Measurements from ENCODE around the gene WWOX.

Gene WWOX

GRCh38 chr16:78235168-78235800, 135.8 kb downstream of the WWOX start:
- peak; percentile 83 for DNase-seq

- no peak for DNase-seq
These were observed 136.4 kb downstream of the WWOX start for GRCh38 chr16:78235876-78236275.

- DNase-seq: no peak
These were observed 138.4 kb downstream of the WWOX start for GRCh38 chr16:78237841-78238240.

DNA sequence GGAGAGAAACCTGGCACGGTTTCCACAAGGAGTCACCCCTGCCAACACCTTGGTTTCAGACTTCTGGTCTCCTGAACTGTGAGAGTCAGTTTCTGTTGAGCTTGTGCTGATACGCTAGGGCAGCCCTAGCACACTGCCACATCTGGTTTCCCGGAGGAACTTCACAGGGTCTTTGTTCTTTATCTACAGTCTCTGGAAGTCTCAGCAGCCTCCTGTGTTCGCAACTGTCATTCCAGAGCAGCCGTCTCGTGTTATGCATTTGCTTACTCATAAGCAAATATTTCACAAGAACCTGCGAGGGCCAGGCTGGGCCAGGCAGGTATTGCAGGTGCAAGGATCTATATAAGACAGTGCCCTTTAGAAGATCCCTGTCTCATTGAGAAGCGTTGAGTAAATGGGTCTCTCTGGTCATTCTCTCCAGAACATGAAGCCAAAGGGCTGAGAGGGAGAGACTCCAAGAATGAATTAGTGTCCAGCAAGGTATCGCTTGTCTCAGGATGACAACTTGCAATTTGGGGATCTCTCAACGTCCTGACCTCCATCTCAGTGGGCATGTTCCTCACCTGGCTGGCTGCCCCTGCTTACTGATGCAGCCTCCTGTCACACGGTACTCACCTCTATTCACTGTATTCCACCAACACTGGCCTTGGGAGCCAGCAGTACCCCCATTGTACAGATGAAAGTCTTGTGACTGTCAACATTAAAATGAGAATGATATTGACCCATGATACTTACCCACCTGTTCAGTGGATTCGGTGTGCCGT, 141.2 kb downstream of the WWOX start:
- DNase-seq: no peak

GRCh38 chr16:78242239-78242630, 142.8 kb downstream of the WWOX start:
- no peak for DNase-seq

DNA sequence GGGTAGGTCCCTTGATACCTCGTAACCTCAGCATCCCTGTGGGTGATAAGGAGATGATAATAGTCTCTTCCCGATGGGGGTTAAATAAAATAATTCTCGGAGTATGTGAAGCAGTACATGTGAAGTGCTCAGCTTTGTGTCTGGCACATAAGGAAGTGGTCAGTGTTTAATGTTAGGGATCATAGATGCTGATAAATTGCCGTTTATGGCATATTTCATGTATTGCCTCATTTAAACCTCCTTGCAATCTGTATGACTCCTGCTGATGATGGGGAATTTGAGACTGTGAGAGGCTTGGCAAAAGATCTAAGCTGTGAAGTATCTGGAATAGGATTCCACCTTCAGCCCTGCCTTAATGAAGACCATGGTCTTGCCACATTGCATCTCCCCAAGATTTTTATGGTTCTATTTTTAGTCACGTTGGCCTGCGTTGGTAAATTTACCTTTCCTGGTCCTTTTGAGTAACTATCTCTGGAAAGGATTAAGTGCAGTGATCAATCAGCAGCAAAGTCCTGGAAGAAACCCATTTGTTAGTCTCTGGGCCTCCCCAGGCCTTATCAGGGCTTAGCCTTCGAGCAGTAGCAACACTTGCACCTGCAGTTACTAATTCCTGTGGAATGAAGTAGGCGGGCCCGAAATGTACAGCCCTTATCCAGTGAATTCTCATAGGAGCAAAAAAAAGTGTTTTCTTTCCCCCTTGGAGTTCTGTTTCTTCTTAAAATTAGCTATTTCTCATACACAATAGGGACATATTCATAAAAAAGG, 144.9 kb downstream of the WWOX start:
- no peak for DNase-seq

- DNase-seq: peak; percentile 13
These were observed 147.1 kb downstream of the WWOX start for GRCh38 chr16:78246559-78246958.

- DNase-seq: no peak
These were observed 149.6 kb downstream of the WWOX start for GRCh38 chr16:78249056-78249455.

GRCh38 chr16:78249832-78250231, 150.4 kb downstream of the WWOX start:
- DNase-seq: no peak

DNA sequence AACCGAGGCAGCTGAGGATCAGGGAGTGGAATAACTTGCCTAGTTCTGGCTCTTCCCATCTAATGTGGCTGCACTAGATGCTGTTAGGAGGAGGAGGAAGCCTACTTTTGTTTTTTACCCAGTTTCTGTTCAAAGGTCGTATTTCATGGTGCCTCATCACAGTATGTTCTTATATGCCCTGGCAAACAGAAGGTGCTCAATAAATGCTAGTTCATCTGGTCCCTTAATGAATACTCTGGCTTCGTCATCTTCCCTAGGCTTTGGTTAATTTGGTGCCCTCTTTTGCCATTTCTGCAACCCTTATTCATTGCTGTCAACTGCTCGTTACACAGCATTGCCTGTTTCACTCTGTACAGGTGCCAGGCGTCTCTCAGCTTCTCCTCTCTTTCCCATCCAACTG, 151.7 kb downstream of the WWOX start:
- no peak for DNase-seq

GRCh38 chr16:78252757-78253156, 153.3 kb downstream of the WWOX start:
- no peak for DNase-seq

- DNase-seq: no peak
These were observed 155.4 kb downstream of the WWOX start for GRCh38 chr16:78254841-78255240.

- no peak for DNase-seq
These were observed 157.4 kb downstream of the WWOX start for GRCh38 chr16:78256686-78257375.

- DNase-seq: no peak
These were observed 157.9 kb downstream of the WWOX start for GRCh38 chr16:78257376-78257728.

DNA sequence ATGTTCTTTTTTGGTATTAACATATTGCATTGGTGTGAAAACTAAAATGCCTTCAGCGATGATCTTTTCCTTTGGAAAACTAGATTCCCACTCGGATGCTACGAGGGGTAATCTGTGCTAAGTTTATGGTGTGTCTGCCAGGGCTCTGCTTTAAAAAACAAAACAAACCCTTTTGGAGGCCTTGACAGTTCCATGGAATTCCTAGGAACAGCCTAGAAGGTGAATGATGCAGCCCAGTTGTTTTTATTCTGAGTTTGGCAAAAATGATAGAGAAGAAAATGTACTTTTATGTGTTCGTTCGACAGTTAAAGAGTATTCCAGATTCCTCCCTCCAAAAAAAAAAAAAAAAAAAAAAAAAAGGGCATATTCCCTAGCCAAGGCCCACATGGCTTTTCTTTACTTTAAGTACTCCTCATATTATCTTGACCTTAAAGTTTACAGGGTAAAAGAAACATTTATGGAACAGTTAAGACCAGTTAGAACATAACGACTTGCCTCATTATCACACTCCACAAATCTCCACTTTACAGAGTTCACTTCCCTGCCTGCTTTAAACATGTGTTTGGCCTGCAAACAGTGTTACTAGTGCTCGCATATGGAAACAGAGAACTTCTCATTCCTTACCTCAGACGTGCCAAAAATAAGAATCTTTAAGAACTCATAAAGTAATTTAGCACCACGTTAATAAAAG, 159.1 kb downstream of the WWOX start:
- DNase-seq: peak; percentile 5

DNA sequence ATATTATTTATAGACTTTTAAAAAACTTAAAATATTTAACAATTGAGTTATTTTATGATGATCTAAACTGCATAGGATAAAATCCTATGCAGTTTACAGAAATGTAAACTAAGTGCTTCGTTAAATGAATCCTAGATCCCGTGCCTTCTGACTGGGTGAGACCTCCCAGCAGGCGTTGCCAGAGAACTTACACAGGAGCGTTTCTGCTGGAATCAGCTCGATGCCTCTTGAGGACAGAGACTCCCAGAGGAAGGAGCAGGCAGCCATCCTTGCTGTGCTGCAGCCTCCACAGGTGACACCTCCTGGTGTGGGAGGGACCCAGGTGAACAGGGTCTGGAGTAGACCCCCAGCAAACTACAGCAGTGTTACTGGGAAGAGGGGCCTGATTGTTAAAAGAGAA, 160.4 kb downstream of the WWOX start:
- no peak for DNase-seq

DNA sequence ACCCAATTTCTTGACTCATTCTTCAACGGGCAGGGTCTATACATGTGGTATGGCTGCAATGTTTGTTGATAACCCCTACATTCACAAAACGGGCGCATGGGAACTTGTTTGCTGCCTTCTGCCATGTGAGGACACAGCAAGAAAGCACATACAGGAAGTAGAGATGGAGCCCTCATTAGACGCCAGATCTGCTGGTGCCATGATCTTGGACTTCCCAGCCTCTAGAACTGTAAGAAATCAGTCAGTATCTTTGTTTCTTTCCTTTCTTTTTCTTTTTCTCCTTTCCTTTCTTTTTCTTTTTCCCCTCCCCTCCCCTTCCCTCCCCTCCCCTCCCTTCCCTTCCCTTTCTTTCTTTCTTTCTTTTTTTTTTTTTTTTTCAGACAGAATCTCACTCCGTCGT, 165.2 kb downstream of the WWOX start:
- DNase-seq: no peak

- DNase-seq: no peak
These were observed 169.8 kb downstream of the WWOX start for GRCh38 chr16:78269256-78269655.

GRCh38 chr16:78271981-78272380, 172.5 kb downstream of the WWOX start:
- no peak for DNase-seq

DNA sequence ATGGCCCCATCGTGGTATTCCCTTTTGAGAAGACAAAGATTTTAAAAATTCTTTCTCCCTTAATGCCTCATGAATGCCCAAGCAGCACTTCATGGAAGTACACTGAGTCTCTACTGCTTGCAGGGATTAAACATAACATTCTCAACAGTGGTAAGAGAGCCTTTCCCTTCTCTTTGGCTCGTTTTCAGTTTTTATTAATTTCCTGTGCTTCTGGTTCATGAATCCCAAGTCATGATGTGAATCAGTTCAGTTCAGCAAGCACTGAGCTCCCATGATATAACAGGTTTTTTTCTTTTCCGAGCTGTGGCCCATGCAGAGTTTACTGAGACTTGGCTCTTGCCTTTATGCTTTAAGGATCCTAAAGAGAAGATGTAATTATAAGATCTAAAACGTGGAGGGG, 175.3 kb downstream of the WWOX start:
- DNase-seq: no peak

DNA sequence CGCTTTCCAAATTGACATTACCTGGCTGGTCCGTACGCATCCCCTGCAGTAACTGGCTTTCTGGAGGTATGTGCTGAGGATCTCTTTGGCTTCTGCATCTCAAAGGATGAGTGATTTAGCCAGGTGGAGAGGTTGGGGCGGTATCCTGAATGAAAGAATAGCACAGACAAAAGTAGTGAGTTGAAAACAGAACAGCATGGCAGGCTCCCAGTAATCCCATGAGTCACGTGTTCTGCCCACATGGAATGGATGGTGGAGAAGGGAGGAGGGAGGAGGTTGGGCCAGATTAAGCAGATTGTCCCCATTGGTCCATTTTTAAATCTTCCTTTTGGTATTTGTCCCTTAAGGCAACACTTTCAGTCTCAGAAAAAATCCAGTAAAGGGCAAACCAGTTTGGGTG, 176.0 kb downstream of the WWOX start:
- no peak for DNase-seq

DNA sequence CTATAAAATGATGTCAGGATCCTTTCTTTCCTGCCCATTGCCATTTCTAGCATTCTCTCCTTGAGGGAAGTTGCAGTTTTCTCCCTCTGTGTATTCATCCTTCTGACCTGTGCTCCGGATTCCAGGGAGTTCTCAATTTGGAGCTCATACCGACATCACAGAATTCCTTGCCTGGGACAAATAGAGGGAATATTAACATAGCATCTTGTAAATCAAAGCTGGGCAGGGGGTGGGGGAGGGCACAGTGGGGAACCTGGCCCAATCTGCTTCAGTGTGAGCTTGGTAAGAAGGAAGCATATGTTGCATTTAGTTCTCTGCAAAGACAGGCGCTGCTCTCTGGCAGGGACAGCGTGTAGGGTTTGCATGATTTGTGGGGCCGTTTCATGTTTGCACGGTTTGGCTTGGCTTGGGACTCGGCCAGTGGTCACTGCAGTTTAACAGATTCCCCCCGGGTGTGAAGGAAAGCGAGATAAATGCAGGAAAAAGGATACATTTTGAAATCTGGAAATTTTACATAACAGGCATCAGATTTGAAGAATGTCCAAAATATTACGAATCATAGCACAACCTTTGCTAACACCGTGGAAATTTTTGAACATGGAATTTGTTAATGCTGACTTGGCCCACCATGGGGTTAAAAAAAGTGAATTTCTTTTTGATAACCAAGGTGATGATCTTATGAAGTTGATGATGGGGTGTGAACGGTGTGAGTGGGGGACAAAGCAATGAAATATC, 178.0 kb downstream of the WWOX start:
- no peak for DNase-seq
